Measurements from ENCODE around the gene SIX4. TPM values are rescaled to one million over a fixed set of nuclear protein-coding genes. Genes with fewer than 3 reads are reported as not detected.

SIX4 gene
- total RNA-seq, 1 experiment from 2014 or later, result 17.3 TPM

DNA sequence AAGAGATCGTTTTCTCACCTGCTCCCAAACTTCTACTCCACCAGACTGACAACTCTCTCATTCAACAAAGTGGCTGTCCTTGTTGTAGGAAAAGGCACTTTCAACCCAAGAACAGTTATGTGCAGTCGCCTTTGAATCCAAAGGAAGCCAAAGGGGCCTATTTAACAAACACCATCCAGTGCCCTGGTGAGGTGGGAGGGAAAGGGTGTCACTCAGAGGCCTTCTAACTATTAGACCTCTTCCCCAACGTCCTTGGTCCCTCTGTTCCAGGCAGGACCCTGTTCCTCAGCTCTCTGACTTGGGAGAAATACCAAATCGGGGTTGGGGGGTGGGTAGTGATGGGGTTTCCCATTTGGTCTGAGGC, 3.2 kb downstream of the SIX4 start:
- ATAC-seq (no peak), DNase-seq (ENCODE audit: low read depth, low spot score) (no peak)
- H3K9me3 ChIP-seq (ENCODE audit: control insufficient read depth, insufficient read depth, low read depth, low read length), result no peaks in the 10 kb centered on the region
- no peaks in the 10 kb centered on the region for H3K27me3 ChIP-seq (ENCODE audit: control insufficient read depth, insufficient read depth, low read length)
- POLR2A ChIA-PET, result no interaction called here
- peak overlapping the region; percentile 79 to 80 for H3K4me3 ChIP-seq (ENCODE audit: low read depth in 2 of 2, low read length in 2 of 2)
- peaks cover 19% of the 10 kb centered on the region for H3K36me3 ChIP-seq (ENCODE audit: control insufficient read depth, insufficient read depth, low read length)
- intact Hi-C loops (cut with micrococcal nuclease; ENCODE audit: unreplicated experiment), result loop anchor here (5.0 to 10.0 kb wide), 2 partner anchors 74 to 304 kb away; partner anchors contain the start of gene SIX1
- TF ChIP-seq, protein P1, sequence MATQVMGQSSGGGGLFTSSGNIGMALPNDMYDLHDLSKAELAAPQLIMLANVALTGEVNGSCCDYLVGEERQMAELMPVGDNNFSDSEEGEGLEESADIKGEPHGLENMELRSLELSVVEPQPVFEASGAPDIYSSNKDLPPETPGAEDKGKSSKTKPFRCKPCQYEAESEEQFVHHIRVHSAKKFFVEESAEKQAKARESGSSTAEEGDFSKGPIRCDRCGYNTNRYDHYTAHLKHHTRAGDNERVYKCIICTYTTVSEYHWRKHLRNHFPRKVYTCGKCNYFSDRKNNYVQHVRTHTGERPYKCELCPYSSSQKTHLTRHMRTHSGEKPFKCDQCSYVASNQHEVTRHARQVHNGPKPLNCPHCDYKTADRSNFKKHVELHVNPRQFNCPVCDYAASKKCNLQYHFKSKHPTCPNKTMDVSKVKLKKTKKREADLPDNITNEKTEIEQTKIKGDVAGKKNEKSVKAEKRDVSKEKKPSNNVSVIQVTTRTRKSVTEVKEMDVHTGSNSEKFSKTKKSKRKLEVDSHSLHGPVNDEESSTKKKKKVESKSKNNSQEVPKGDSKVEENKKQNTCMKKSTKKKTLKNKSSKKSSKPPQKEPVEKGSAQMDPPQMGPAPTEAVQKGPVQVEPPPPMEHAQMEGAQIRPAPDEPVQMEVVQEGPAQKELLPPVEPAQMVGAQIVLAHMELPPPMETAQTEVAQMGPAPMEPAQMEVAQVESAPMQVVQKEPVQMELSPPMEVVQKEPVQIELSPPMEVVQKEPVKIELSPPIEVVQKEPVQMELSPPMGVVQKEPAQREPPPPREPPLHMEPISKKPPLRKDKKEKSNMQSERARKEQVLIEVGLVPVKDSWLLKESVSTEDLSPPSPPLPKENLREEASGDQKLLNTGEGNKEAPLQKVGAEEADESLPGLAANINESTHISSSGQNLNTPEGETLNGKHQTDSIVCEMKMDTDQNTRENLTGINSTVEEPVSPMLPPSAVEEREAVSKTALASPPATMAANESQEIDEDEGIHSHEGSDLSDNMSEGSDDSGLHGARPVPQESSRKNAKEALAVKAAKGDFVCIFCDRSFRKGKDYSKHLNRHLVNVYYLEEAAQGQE (IDR thresholded peaks at IDR 0.05; ENCODE audit: insufficient read depth in 1 of 2, low read depth in 2 of 2, low read length in 1 of 2), result no peak
- 0 out of 2 replicates have a peak, but pooled peaks have one; percentile 10 for TF ChIP-seq TCF7L2 (IDR thresholded peaks at IDR 0.05; ENCODE audit: low read depth, low read length)
- no TSS peak for BruUV-seq (replicated peaks)
- peaks cover 11% of the 10 kb centered on the region for H3K4me1 ChIP-seq (ENCODE audit: control insufficient read depth, insufficient read depth, low read length)
- CTCF ChIA-PET, result no interaction called here
- peak overlapping the region; percentile 59; the same call in 1 of the 2 replicates for H3K27ac ChIP-seq (ENCODE audit: low read length)
- in situ Hi-C loops (cut with HindIII; ENCODE audit: low pct_unique_long_range_greater_than_20kb, low sequenced_read_pairs), result no loop called here

DNA sequence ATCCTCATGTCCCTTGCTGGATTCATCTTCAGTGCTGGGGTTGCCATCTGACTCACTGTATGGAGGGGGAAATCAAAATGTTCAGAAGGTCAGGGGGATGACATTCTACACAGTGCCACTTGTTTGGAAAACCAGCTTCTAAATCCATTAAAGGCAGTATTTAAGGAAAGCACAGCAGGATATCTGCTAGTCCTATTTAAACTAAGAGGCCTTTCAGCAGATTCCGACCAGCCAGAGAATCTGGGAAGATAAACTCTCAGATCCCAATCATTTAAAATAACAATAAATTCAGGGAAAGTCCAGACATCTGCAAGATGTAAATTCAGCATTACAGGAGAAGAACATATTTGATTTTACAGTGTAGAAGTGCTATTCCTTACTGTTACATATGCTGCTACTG, 3.8 kb downstream of the SIX4 start:
- ATAC-seq, result no peak
- peak overlapping the region; percentile 59; the same call in 1 of the 2 replicates for H3K27ac ChIP-seq (ENCODE audit: low read length)
- peak overlapping the region in 1 of 2 experiments; percentile 80; a peak in 1 of 4 replicates for H3K4me3 ChIP-seq (ENCODE audit: low read depth in 2 of 2, low read length in 2 of 2)
- H3K27me3 ChIP-seq (ENCODE audit: control insufficient read depth, insufficient read depth, low read length), result no peaks in the 10 kb centered on the region
- no peaks in the 10 kb centered on the region for H3K9me3 ChIP-seq (ENCODE audit: control insufficient read depth, insufficient read depth, low read depth, low read length)
- intact Hi-C loops (cut with micrococcal nuclease; ENCODE audit: unreplicated experiment), result loop anchor here (5.0 to 10.0 kb wide), 2 partner anchors 73 to 304 kb away; partner anchors contain the start of gene SIX1
- CTCF ChIA-PET, result no interaction called here
- TF ChIP-seq, protein P2, sequence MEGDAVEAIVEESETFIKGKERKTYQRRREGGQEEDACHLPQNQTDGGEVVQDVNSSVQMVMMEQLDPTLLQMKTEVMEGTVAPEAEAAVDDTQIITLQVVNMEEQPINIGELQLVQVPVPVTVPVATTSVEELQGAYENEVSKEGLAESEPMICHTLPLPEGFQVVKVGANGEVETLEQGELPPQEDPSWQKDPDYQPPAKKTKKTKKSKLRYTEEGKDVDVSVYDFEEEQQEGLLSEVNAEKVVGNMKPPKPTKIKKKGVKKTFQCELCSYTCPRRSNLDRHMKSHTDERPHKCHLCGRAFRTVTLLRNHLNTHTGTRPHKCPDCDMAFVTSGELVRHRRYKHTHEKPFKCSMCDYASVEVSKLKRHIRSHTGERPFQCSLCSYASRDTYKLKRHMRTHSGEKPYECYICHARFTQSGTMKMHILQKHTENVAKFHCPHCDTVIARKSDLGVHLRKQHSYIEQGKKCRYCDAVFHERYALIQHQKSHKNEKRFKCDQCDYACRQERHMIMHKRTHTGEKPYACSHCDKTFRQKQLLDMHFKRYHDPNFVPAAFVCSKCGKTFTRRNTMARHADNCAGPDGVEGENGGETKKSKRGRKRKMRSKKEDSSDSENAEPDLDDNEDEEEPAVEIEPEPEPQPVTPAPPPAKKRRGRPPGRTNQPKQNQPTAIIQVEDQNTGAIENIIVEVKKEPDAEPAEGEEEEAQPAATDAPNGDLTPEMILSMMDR (IDR thresholded peaks at IDR 0.05), result no peak
- TF ChIP-seq TCF7L2 (IDR thresholded peaks at IDR 0.05; ENCODE audit: low read depth, low read length), result no peak
- TF ChIP-seq, protein P1 (IDR thresholded peaks at IDR 0.05; ENCODE audit: insufficient read depth in 1 of 2, low read depth in 2 of 2, low read length in 1 of 2), result no peak
- TF ChIP-seq SIN3A (IDR thresholded peaks at IDR 0.05; ENCODE audit: borderline replicate concordance, insufficient read depth, low read depth, low read length), result no peak
- TF ChIP-seq POLR2AphosphoS5 (IDR thresholded peaks at IDR 0.05; ENCODE audit: low read depth, low read length), result no peak
- no TSS peak for BruUV-seq (replicated peaks)
- H3K4me1 ChIP-seq (ENCODE audit: control insufficient read depth, insufficient read depth, low read length), result peaks cover 11% of the 10 kb centered on the region
- DNase-seq (ENCODE audit: low read depth, low spot score), result no peak
- POLR2A ChIA-PET, result no interaction called here
- peaks cover 20% of the 10 kb centered on the region for H3K36me3 ChIP-seq (ENCODE audit: control insufficient read depth, insufficient read depth, low read length)
- in situ Hi-C loops (cut with HindIII; ENCODE audit: low pct_unique_long_range_greater_than_20kb, low sequenced_read_pairs), result no loop called here

Measured in Panc1 (cell line).